CD14-positive monocyte (primary cell): ENCODE measurements around the gene GPX3. TPM values are rescaled to one million over a fixed set of nuclear protein-coding genes. Genes with fewer than 3 reads are reported as not detected.

Experiments
- DNase-seq, 3 donors: peaks; one replicate each; pipeline ENCODE4 v3.0.0-alpha.2; 2011 to 2022
- H2AFZ ChIP-seq: 2 replicates; pipeline ENCODE4 v1.6.0; 2012; ENCODE audit warnings: mild to moderate bottlenecking, low read depth, low read length, inconsistent platforms; ENCODE audit not compliant: insufficient read depth, poor library complexity, severe bottlenecking
- H3K27ac ChIP-seq, 2 donors: 1 replicate in 1 of 2; 2 replicates in 1 of 2; pipeline ENCODE4 v1.5.1; 2012 to 2013; ENCODE audit warnings: low read length in 2 of 2, control low read depth in 1 of 2, inconsistent platforms in 1 of 2, low read depth in 1 of 2, mild to moderate bottlenecking in 1 of 2
- H3K27me3 ChIP-seq, 2 donors: one replicate each; pipeline versions ENCODE4 v1.6.0 to v1.6.1; 2011 to 2013; ENCODE audit warnings: low read length in 2 of 2; ENCODE audit not compliant: control insufficient read depth in 2 of 2, insufficient read depth in 2 of 2
- H3K36me3 ChIP-seq, 2 donors: replicated peaks in 1 of 2; 1 replicate in 1 of 2; 2 replicates in 1 of 2; pipeline versions ENCODE4 v1.5.1 to v1.6.1; 2012 to 2013; ENCODE audit warnings: low read length in 2 of 2, control low read depth in 1 of 2, inconsistent platforms in 1 of 2, mild to moderate bottlenecking in 1 of 2; ENCODE audit not compliant: insufficient read depth in 2 of 2, control insufficient read depth in 1 of 2
- H3K4me1 ChIP-seq, 2 donors: 1 replicate in 1 of 2; 2 replicates in 1 of 2; pipeline versions ENCODE4 v1.5.1 to v1.6.1; 2012 to 2013; ENCODE audit warnings: low read length in 2 of 2, control low read depth in 1 of 2, inconsistent platforms in 1 of 2, mild to moderate bottlenecking in 1 of 2, moderate library complexity in 1 of 2; ENCODE audit not compliant: insufficient read depth in 2 of 2, control insufficient read depth in 1 of 2
- H3K4me2 ChIP-seq: replicated peaks from 2 replicates; pipeline ENCODE3; 2012; ENCODE audit warnings: low read length, moderate library complexity, mild to moderate bottlenecking; ENCODE audit not compliant: poor library complexity, severe bottlenecking; ENCODE audit errors: extremely low read depth
- H3K4me3 ChIP-seq, 3 experiments: fragments of 200-600 bp in 1 of 3; sonication (generic) in 1 of 3; replicated peaks in 1 of 3; 1 replicate in 2 of 3; 2 replicates in 1 of 3; pipeline ENCODE4 v1.5.1; 2011 to 2013; ENCODE audit warnings: low read length in 3 of 3, mild to moderate bottlenecking in 3 of 3, control low read depth in 2 of 3, low read depth in 2 of 3, inconsistent platforms in 1 of 3, moderate library complexity in 1 of 3
- H3K79me2 ChIP-seq: 2 replicates; pipeline ENCODE4 v1.6.0; 2012; ENCODE audit warnings: mild to moderate bottlenecking, control low read depth, inconsistent platforms, low read length, moderate library complexity; ENCODE audit not compliant: insufficient read depth
- H3K9ac ChIP-seq: 2 replicates; pipeline ENCODE4 v1.6.0; 2017; ENCODE audit warnings: low read length, mild to moderate bottlenecking; ENCODE audit not compliant: insufficient read depth, poor library complexity, severe bottlenecking
- H3K9me3 ChIP-seq, 2 donors: replicated peaks in 1 of 2; 1 replicate in 1 of 2; 2 replicates in 1 of 2; pipeline versions ENCODE4 v1.5.1 to v1.6.1; 2012 to 2013; ENCODE audit warnings: low read length in 2 of 2, control low read depth in 1 of 2; ENCODE audit not compliant: control insufficient read depth in 1 of 2, insufficient read depth in 1 of 2
- H4K20me1 ChIP-seq: 2 replicates; pipeline ENCODE4 v1.6.0; 2012; ENCODE audit warnings: mild to moderate bottlenecking, low read length, control low read depth, moderate library complexity; ENCODE audit not compliant: insufficient read depth
- H3K27ac Mint-ChIP-seq, 7 donors: one replicate each; pipeline ENCODE4 v1.8.0; 2020; ENCODE audit warnings: mild to moderate bottlenecking in 7 of 7, mixed read lengths in 7 of 7, moderate library complexity in 6 of 7, inconsistent platforms in 2 of 7
- H3K27me3 Mint-ChIP-seq, 3 donors: one replicate each; pipeline ENCODE4 v1.8.0; 2021 to 2022; ENCODE audit warnings: low read depth in 3 of 3, mild to moderate bottlenecking in 3 of 3, mixed read lengths in 3 of 3, moderate library complexity in 3 of 3, inconsistent platforms in 1 of 3
- H3K36me3 Mint-ChIP-seq, 2 donors: one replicate each; pipeline ENCODE4 v1.8.0; 2020; ENCODE audit warnings: mixed read lengths in 2 of 2, inconsistent platforms in 1 of 2, mild to moderate bottlenecking in 1 of 2
- H3K4me1 Mint-ChIP-seq: one replicate; pipeline ENCODE4 v1.8.0; 2020; ENCODE audit warnings: mild to moderate bottlenecking, mixed read lengths
- H3K4me3 Mint-ChIP-seq, 2 donors: one replicate each; pipeline ENCODE4 v1.8.0; 2020; ENCODE audit warnings: mild to moderate bottlenecking in 2 of 2, mixed read lengths in 2 of 2, moderate library complexity in 1 of 2
- H3K9me3 Mint-ChIP-seq, 7 donors: one replicate each; pipeline ENCODE4 v1.8.0; 2020 to 2022; ENCODE audit warnings: mixed read lengths in 7 of 7, mild to moderate bottlenecking in 6 of 7, moderate library complexity in 6 of 7, inconsistent platforms in 2 of 7
- WGBS: methylation state at CpG from one replicate; pipeline ENCODE4 v1.1.5; 2013; ENCODE audit warnings: missing lambda C conversion rate; ENCODE audit not compliant: insufficient coverage; 5-methylcytosine and 5-hydroxymethylcytosine counted together
- intact Hi-C, 2 donors: fragments of 100-400 bp; cut with micrococcal nuclease; formaldehyde crosslinking; loops; one replicate each; pipeline versions ENCODE4 v1.15.0 to v1.15.1; 2023
- polyA plus RNA-seq, 3 donors: library from polyadenylated mRNA; depleted of rRNA in 1 of 3; unstranded in 2 of 3; stranded (reverse) in 1 of 3; fragments of 300-500 nt in 2 of 3; fragments of >200 nt in 1 of 3; fragmentation: Illumina TruSeq in 2 of 3; gene quantifications; 1 replicate in 2 of 3; 2 replicates in 1 of 3; pipeline ENCODE4 v1.2.3, GENCODE V29; 2012 to 2021
- TF ChIP-seq, protein P1 (sequence below): fragments of 200-600 bp; IDR thresholded peaks from one replicate; pipeline ENCODE4 v1.8.0; 2022; ENCODE audit warnings: antibody characterized with exemption, mild to moderate bottlenecking

GPX3 gene
- polyA plus RNA-seq, 3 donors: 3.5 to 12.7 (median 3.8) TPM

DNA sequence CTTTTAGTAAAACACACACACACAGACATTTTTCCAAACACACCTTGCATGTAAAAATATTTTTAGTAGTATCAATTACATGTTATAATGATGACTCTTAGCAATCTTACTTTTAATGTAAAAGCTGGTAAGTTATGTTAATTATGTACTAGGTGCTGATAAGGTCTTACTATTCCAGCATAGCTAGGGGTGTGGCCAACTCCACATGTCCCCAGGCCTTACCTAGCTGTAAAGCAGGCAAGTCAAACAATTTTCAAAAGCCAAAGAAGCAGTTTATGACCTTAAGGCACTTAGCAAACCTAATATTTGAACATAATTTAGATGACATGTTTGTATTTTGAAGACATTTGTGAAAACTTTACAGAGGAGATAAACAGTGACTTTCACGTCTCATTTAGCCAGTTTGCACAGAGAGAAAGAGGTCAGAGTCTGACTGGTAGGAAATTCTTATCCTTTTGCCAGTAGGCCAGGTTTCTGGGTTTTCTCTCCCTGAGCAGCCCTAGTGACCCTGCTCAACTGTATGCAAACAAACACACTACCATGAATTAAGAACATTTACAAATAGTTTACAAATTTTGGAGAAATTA lies 26.5 kb upstream of the GPX3 start:
- no peak overlapping the region for H3K4me3 ChIP-seq
- 100% methylated on average over 1 of the region's 1 CpG for WGBS
- TF ChIP-seq, protein P1, sequence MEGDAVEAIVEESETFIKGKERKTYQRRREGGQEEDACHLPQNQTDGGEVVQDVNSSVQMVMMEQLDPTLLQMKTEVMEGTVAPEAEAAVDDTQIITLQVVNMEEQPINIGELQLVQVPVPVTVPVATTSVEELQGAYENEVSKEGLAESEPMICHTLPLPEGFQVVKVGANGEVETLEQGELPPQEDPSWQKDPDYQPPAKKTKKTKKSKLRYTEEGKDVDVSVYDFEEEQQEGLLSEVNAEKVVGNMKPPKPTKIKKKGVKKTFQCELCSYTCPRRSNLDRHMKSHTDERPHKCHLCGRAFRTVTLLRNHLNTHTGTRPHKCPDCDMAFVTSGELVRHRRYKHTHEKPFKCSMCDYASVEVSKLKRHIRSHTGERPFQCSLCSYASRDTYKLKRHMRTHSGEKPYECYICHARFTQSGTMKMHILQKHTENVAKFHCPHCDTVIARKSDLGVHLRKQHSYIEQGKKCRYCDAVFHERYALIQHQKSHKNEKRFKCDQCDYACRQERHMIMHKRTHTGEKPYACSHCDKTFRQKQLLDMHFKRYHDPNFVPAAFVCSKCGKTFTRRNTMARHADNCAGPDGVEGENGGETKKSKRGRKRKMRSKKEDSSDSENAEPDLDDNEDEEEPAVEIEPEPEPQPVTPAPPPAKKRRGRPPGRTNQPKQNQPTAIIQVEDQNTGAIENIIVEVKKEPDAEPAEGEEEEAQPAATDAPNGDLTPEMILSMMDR: no peak

DNA sequence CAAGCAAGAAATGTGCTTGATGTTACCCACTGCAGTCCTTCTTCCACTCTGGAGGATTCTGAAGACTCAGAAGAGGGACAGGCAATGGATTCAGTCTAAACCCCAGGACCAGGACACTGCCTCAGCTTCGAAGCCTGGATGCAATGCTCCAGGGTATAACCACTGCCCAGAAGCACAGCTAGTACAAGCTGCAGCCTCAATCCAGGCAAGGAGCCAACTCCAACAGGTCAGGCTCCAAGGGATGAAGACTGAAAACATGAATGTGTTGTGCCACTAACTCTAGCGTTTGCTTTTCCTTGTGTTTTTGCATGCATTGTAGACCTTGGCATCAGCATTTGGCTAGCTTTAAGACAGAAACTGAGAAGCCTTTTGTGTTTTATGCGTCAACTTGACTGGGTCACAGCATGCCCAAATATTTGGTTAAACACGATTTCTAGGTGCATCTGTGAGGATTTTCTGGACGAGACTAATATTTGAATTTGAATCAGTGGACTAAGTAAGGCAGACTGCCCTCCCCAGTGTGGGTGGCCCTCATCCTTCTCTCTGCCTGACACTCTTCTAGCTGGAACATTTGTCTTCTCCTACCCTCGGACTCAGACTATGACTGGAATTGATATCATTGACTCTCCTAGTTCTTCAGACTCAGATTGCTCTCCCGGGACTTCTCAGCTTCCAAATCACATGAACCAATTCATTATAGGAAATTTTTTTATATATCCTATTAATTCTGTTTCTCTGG lies 20.5 kb upstream of the GPX3 start:
- Mint-ChIP-seq H3K36me3 (no peaks in the 10 kb centered on the region), H3K4me3 (no peak overlapping the region), H3K9me3 (peaks cover 0 to 9% (median 6%) of the 10 kb centered on the region in 7 donors), H3K27me3 (peaks cover 0 to 2% (median 0%) of the 10 kb centered on the region in 3 donors), H3K27ac (no peak overlapping the region), H3K4me1 (no peaks in the 10 kb centered on the region)
- TF ChIP-seq, protein P1: no peak
- Histone ChIP-seq H2AFZ (no peak overlapping the region), H3K27ac (no peak overlapping the region), H3K27me3 (no peaks in the 10 kb centered on the region), H3K36me3 (no peaks in the 10 kb centered on the region), H3K9me3 (no peaks in the 10 kb centered on the region), H3K79me2 (no peaks in the 10 kb centered on the region), H3K4me1 (no peaks in the 10 kb centered on the region), H3K9ac (no peak overlapping the region), H4K20me1 (no peaks in the 10 kb centered on the region), H3K4me2 (no peak overlapping the region), H3K4me3 (no peak overlapping the region)
- 74% methylated on average over 6 of the region's 7 CpGs for WGBS
- intact Hi-C loops: no loop called here
- DNase-seq: no peak

More for the DNA sequence above, 26.5 kb upstream of the GPX3 start:
- no peak overlapping the region for H3K4me3 Mint-ChIP-seq
- Histone ChIP-seq H3K36me3 (no peaks in the 10 kb centered on the region), H3K9me3 (peaks cover 14 to 27% of the 10 kb centered on the region in 2 donors), H3K4me1 (no peaks in the 10 kb centered on the region), H3K27me3 (no peaks in the 10 kb centered on the region), H3K4me2 (no peak overlapping the region), H3K27ac (no peak overlapping the region), H2AFZ (no peak overlapping the region), H3K9ac (no peak overlapping the region), H3K79me2 (no peaks in the 10 kb centered on the region), H4K20me1 (no peaks in the 10 kb centered on the region)
- H3K27ac Mint-ChIP-seq: no peak overlapping the region
- no peaks in the 10 kb centered on the region for H3K4me1 Mint-ChIP-seq
- H3K36me3 Mint-ChIP-seq: no peaks in the 10 kb centered on the region
- H3K27me3 Mint-ChIP-seq: peaks cover 0 to 5% (median 0%) of the 10 kb centered on the region in 3 donors
- intact Hi-C loops: no loop called here
- peaks cover 19 to 38% (median 31%) of the 10 kb centered on the region in 7 donors for H3K9me3 Mint-ChIP-seq
- no peak for DNase-seq
